ENCODE measurements around the gene C11orf71.
A peak's percentile ranks its signal among the peaks of the same experiment; 100 is the strongest.

C11orf71 gene, protein sequence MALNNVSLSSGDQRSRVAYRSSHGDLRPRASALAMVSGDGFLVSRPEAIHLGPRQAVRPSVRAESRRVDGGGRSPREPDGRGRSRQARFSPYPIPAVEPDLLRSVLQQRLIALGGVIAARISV

DNA sequence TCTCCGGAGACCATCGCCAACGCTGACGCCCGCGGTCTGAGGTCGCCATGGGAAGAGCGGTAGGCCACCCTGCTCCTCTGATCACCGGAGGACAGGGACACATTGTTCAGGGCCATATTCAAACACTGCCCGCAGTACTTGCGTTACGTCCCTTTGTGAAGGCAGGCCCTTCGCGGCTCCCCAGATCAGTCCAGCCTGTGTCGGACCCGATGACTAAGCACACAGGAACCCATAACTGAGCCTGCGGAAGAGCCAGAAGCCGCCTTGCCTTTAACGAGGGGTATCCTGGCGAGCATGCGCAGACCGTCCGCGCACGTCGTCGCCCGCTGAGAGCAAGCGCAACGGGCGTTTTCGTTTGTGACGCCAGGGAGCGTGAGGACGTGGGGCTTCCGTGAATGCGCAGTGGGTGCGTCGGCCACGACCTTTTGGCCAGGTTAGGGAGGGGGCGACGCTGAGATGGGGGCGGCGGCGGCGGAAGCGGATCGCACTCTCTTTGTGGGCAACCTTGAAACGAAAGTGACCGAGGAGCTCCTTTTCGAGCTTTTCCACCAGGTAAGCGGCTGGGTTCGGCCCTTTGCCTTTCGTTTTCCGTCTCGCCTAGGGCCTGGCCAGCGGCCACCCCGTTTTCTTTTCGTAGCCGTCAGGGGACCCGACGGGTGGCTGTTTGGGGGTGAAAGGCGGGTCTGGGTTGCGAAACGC lies at the start of gene C11orf71, which contains the start of gene RBM7:
Gene C11orf71, minus strand, starts transcription at position 296 of the 699 bp plus-strand sequence. Its CDS starts 180 bp downstream, at position 116.
Gene RBM7, plus strand, starts transcription at position 451 of the 699 bp plus-strand sequence. Its CDS starts 6 bp downstream, at position 457.
- DNase-seq (ENCODE audit: low read depth in 2 of 2): peak; percentile 97 to 98

DNA sequence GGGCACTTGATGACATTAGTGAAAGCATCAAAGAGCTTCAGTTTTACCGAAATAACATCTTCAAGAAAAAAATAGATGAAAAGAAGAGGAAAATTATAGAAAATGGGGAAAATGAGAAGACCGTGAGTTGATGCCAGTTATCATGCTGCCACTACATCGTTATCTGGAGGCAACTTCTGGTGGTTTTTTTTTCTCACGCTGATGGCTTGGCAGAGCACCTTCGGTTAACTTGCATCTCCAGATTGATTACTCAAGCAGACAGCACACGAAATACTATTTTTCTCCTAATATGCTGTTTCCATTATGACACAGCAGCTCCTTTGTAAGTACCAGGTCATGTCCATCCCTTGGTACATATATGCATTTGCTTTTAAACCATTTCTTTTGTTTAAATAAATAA lies 49.5 kb upstream of the C11orf71 start:
- no peak for DNase-seq (ENCODE audit: low read depth in 2 of 2)

DNA sequence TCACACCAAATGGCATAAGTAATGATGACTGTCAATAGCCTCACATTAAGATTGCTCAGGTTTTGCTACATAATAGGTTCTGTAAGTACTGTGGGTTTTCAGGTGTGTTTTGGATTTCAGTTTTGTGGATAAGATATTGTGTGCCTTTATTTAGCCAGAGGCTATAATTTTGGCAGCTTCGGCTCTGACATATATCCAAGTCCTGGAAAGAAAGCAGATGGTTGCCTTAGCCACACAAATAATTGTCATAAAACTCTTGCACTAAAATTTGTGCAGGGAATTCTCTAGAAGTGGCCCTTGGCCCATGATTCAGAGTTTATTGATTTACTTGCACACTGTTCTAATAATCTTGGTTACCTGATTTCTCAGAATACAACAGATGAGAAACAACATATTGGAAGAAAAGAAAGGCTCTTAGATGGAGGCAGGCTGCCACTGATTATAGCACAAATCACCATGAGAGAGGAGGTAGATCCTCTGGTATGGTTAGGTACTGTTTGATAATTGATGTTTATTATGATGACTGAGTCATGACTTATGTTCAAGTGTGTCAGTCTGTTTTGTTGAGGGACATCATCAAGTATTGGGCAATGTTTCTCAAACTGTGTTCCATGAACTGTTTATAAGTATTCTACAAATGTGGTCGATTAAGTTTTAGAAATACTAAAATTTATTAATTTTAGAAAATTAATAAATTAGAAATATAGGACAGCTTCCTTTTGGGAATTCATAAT lies 48.6 kb upstream of the C11orf71 start:
- DNase-seq (ENCODE audit: low read depth in 2 of 2): no peak

DNA sequence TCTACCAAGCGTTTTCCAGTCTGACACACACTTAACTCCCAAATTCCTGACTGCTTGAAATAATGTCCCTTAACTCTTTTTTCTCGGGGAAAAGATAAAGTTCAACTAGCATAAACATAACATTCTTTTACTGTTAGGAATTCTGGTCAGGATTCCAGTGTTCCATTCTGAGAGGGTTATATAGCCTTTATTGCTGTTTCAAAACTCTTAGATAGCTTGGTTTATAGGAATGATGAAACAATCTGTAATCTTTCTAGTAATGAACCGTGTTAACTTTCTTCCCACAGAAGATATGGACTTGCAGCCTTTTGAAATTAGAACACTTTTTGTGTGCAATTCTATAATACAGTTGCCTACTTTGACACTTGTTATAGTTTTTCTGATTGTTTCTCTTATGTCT lies 47.6 kb upstream of the C11orf71 start:
- no peak for DNase-seq (ENCODE audit: low read depth in 2 of 2)

DNA sequence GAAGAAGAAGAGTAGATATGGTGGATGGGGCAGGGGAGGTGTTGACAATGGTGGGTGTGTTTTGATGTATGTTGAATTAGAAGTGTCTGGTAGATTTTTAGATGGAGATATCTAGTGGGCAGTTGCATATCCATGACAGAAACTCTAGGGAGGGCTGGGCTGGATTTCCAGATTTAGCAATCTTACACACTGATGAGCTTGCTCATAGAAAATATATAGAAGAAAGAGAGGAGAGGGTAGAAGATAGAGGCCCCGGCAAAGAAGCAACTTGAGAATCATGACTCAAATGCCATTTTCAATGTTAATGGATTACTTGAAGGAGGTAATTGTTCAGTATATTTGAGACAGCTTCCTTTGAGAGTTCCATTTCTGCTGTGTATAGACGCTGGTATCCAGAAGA lies 47.1 kb upstream of the C11orf71 start:
- DNase-seq (ENCODE audit: low read depth in 2 of 2): no peak

DNA sequence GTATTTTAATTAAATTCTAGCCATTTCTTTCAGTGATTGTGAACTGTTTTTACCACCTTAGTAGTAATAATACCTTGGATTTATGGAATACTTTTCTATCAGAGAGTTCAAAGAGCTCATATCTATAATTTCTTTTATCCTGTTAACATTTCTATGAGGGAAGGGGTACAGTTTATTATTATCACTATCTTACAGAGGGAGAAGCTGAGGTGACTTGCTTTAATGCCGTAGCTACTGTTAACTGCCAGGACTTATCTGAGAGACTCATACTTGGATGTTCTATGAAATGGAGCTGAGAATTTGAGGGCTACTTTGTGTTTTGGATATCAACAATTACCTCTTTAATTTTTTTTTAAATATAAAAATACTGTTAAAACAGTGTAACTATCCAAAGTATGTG lies 42.2 kb upstream of the C11orf71 start:
- no peak for DNase-seq (ENCODE audit: low read depth in 2 of 2)

DNA sequence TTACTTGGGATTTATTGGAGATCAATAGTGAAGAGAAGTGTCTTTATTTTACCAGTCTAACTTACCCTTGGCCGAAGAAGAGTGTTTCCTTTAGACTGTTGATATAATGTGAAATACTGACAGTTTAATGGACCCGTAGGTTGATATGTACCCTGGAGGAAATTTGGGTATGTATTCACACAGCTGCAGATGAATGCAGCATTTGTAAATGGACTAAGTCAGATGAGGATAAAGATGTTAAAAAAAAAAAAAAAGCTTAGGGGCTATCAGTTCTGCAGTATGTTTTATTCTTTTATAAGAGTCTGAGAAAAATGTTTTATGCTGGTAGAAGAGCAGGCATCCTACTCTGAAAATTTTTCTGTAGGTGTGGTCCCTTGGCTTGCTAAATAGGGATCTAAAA lies 41.6 kb upstream of the C11orf71 start:
- DNase-seq (ENCODE audit: low read depth in 2 of 2): no peak

DNA sequence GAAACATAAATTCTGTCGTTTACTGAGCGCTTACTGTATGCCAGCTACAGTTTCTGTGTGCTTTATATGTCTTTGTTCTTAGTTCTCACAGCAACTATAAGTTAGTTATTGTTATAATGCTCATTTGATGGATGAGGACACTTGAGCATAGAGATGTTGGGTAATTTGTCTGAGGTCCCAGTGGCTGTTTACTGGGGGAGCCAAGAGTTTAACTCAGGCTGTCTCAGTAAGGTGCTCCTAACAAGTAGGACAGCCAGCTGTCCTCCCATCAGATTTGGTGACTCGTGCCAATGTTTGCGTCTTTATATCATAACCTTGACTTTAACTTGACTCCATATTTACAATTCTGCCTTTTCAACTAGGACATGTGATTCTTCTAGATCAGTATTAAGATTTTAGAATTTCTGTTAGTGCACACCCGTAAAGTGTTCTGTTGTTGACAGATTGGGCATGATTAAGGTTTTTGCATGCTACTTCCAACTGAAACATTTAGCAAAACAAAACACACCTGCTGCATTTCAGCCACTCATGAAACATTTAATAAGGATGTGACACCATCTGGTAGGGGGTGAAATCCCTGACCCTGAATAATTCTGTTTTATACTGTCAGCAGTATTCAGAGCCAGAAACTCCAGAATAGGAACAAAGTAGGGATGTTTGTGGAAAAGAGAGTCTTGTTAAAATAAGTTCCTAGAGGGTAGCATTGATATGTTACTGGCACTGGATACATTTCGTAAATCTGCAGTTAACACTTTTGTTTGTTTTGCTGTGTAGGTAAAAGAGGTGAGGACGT lies 40.9 kb upstream of the C11orf71 start:
- DNase-seq (ENCODE audit: low read depth in 2 of 2): no peak

DNA sequence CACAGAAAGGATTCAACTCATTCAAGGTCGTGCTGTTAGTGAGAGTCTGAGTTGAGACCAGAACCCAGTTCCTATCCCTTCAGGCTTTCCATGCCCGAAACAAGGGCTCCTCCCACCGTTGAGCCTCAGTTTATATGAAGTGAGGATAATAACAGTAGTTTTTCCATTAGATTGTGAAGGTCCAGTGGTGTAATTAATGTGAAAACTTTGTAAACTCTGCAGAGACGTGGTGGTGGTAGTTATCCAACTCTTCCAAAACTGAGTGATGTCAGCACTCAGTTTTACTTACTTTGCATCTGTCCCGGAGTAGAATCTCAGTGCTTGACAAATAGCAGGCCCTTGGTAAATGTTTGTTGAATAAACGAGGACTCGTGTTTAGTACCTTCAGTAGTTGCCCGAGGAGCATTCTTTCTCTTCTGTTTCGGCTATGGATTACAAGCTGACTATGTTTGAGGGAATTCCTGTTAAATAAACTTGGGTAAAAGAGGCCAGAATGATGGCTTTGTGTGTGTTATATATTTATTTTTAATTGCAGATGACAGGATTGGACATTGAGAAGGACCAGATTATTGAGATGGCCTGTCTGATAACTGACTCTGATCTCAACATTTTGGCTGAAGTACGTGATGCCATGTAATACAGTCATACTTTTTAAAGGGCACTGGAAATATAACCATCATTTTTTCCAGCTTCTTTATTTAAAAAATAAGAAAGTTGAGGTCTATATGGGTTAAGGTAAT lies 40.0 kb upstream of the C11orf71 start:
- DNase-seq (ENCODE audit: low read depth in 2 of 2): no peak

DNA sequence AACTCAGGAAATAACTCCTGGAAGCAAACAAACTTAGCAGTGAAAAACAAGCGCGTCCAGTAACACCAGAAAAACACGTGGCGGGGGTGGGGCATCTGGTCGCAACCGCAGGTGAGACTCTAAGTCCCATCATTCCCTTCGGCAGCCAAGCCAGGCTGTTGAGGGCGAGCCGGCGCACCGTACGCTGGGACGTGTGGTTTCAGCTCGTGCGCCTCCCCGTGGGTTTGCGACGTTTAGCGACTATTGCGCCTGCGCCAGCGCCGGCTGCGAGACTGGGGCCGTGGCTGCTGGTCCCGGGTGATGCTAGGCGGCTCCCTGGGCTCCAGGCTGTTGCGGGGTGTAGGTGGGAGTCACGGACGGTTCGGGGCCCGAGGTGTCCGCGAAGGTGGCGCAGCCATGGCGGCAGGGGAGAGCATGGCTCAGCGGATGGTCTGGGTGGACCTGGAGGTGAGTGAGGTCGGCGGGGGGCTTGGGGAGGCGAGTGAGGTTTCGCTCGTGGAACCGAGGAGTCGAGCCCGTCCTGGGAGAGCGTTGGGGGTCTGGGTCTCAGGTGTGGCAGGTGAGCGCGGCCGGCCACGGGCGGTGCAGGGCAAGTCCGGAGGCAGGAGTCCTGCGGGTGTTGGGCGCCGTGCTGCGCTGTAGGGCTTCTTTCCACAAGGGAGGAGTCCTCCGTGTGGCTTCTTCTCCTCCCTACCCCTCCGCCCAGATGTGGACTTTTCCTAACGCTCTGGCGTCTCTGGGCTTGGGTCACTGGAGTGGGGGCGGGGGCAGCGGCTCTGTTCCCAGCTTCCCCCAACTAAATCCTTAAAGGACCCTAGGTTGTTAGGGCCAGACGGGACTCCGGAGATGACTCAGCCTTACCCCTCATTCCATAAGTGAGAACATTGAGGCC lies 39.2 kb upstream of the C11orf71 start, which contains the start of gene REXO2:
Gene REXO2, plus strand, starts transcription at position 239 of the 892 bp plus-strand sequence. Its CDS starts 62 bp downstream, at position 301.
- DNase-seq (ENCODE audit: low read depth in 2 of 2): peak; percentile 88 to 93

DNA sequence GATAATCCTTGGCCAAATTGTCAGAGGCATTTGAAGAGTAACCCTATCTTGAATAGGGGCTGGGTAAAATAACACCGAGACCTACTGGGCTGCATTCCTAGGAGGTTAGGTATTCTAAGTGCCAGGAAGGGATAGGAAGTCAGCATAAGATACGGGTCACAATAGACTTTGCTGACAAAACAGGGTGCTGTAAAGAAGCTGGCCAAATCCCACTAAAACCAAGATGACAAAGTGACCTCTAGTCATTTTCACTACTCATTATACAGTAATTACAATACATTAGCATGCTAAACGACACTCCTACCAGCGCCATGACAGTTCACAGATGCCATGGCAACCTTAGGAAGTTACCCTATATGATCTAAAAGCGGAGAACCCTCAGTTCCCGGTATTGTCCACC lies 38.0 kb upstream of the C11orf71 start:
- DNase-seq (ENCODE audit: low read depth in 2 of 2): no peak

DNA sequence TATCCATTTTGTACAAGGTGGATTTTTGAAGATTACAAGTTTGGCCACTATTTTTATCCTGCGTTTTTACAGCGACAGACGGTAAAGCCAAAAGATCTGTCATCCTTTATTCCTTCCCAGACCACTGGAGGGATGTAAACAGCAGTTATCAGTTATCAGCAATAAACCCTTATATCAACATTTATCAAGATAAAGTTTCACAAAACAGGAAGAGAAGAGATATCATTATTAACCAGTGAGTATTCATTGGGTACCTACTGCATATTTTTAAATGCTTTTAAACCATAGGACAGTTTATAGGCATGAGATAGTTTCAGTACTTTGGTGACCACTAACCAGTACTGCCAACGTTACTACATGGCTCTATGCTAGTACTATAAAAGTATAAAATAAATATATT lies 33.1 kb upstream of the C11orf71 start:
- DNase-seq (ENCODE audit: low read depth in 2 of 2): no peak

DNA sequence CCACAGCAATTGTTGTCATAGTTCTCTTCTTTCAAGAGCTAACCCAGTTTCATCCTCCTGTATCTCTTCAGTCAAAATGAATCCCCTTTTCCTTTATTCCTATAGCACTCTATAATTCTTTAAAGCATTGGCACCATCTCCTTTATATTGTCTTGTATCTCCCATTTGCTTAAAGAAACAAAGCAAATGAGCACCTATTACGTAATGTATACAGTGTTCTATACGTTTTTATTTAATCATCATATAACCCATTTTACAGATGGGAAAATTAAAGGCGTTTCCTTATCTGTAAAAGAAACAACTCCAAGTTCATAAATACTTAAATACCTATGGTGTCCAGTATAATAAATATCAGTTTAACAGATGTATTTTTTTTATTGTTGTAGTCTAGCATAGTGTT lies 32.6 kb upstream of the C11orf71 start:
- no peak for DNase-seq (ENCODE audit: low read depth in 2 of 2)

DNA sequence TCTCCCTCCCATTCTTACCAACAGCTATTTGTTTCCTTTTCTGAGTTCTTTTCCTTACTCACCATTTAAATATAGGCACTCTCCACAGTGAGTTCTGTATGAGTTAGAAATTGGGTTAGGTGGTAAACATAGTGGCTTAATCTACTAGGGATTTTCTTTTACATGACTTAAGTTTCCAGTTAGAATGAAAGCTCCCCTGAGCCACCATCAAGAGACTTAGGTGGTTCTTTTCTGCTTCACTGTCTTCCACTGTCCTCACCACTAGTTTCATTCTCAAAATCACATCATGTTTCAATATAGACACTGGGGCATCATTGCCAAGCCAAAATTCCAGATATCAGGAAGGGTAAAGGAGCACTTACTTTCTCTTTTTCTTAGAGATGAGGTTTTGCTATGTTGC lies 30.0 kb upstream of the C11orf71 start:
- DNase-seq (ENCODE audit: low read depth in 2 of 2): no peak

DNA sequence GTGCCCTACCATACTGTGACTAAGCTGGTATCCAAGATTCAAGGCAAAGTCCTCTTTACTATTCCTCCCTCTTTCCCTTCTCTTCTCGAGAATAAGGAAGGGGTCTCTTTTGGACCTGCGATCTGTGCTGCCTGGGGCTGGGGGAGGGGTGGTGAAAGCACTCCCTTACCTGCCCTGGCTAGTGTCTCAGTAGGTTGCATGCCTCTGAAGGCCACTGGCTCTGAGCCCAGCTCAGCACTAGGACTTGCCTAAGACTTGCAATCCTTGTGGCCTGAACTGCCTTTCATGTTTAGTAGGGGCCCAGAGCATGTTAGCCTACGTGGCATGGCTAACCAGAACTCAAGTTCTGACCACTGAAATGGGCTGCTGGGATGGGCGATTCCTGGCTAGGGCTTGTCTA lies 26.0 kb upstream of the C11orf71 start:
- DNase-seq (ENCODE audit: low read depth in 2 of 2): no peak

DNA sequence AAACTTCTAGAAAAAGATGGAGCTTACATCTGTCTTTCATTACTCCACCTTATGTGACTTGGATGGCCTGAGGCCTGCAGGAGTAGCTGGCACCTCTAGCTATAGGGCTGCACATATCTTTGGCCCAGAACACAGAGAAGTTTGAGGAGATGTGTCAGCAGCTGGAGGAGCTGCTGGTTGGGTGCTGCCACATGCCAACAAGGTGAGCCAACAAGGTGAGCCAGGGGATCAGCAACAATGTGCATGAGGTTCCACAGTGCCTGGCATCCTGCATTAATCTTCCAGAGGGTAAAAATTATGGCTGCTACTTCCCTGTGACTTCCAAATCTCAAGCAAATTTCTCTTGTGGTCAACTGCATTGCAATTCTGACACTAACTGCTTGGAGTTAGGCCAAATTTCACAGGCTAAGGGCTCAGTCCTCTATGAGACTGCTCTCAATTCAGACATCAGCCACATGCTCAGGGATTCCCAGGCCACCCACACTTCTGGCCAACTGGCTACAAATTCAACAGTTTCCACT lies 16.2 kb upstream of the C11orf71 start:
- no peak for DNase-seq (ENCODE audit: low read depth in 2 of 2)

DNA sequence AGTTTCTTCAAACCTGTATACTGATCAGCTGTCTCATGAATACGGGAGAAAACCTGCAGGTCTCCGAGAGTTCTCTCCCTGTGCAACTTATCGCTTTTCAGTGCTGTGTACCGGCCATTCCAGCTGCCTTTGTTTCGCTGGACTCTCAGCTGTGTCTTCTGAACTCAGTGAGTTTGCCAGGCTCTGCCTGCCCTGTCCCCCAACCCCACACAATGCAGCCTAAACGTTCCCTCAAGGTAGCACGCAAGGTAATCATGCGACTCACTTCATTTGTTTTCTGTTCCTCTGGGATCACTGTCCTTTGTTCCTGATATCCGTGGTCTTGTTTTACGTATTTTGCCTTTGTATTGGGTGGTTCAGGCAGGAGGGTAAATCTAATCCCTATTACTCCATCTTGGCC lies 13.6 kb upstream of the C11orf71 start:
- DNase-seq (ENCODE audit: low read depth in 2 of 2): no peak

DNA sequence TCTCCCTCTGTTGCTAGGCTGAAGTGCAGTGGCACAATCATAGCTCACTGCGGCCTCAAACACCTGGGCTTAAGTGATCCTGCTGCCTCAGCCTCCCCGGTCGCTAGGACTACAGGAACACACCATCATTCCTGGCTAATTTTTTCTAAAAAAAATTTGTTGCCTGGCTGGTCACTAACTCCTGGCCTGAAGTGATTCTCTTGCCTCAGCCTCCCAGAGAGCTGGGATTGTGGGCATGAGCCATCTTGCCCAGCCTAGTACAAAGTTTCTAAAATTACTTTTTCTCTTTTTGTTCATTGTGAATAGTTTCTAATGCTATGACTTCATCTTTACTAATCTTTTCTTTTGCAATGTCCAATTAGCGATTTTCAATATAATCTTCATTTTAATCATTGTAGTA lies 12.6 kb upstream of the C11orf71 start:
- DNase-seq (ENCODE audit: low read depth in 2 of 2): no peak

DNA sequence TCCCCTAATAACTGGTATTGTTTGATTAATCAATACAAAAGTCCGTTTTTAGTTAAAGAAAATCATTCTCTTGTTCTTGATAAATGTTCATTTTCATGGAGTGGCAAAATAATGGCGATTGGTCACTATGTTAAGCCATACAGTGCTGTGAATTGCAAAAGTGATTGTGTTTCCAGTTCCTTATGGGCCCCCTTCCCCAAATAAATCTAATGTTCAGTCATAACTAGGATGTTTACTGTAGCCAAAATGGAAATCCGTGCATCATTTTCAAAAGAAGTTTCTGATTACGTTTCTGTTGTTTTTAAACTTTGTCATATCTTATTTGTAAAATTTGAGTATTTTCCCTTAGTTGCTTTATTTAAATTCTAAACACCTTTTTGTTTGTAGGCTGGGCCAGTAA lies 1.0 kb upstream of the C11orf71 start:
- DNase-seq (ENCODE audit: low read depth in 2 of 2): no peak

DNA sequence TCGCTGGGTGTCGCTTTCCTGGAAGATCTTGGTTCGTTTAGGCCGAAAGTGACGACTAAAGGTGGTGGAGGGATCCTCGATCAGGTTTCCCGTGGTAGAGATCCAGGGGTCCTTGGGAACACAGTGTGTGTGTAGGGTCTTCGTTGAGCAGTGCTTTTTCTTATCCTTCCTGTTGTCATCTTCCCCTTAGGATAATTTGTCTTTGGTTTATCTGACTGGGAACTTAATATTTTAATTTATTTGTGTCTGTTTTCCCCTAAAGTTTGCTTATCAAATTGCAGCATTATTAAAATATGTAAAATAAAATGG lies 558 bp upstream of the C11orf71 start:
- DNase-seq (ENCODE audit: low read depth in 2 of 2): no peak
